Activated B cell treated with CpG ODN at 0.5 μM for 24 hours (primary cell): ENCODE results near the gene TTLL8. TPM values are rescaled to one million over a fixed set of nuclear protein-coding genes. Genes with fewer than 3 reads are reported as not detected.

Source experiments
- ATAC-seq: fragments of 200-7000 bp; cut with Tn5 transposase; one replicate; pipeline ENCODE4 v1.10.0; 2021; ENCODE audit warnings: low read depth, mild to moderate bottlenecking, moderate library complexity
- CTCF ChIA-PET: fragments of 350-600 bp; sonication (Branson Sonifier 250); formaldehyde crosslinking; loops from one replicate; lab custom pipeline; 2021; ENCODE audit warnings: antibody characterized with exemption; lab: Charles Lee
- POLR2A ChIA-PET: fragments of 350-600 bp; sonication (Branson Sonifier 250); formaldehyde crosslinking; loops from one replicate; lab custom pipeline; 2021; ENCODE audit warnings: antibody characterized with exemption; lab: Charles Lee
- DNase-seq: peaks from one replicate; pipeline ENCODE4 v3.0.0; 2022
- H3K27ac Mint-ChIP-seq: one replicate; pipeline ENCODE4 v1.8.0; 2020; ENCODE audit warnings: mixed read lengths
- H3K27me3 Mint-ChIP-seq: one replicate; pipeline ENCODE4 v1.8.0; 2021; ENCODE audit warnings: mixed read lengths
- H3K36me3 Mint-ChIP-seq: one replicate; pipeline ENCODE4 v1.8.0; 2021; ENCODE audit warnings: low read depth, mixed read lengths
- H3K4me1 Mint-ChIP-seq: one replicate; pipeline ENCODE4 v1.8.0; 2021; ENCODE audit warnings: mixed read lengths
- H3K4me3 Mint-ChIP-seq: one replicate; pipeline ENCODE4 v1.8.0; 2020; ENCODE audit warnings: mild to moderate bottlenecking, mixed read lengths
- H3K9me3 Mint-ChIP-seq: one replicate; pipeline ENCODE4 v1.8.0; 2020; ENCODE audit warnings: mixed read lengths
- CTCF ChIP-seq: fragments of 200-600 bp; IDR thresholded peaks from one replicate; pipeline ENCODE4 v1.8.0; 2022; ENCODE audit warnings: antibody characterized with exemption, mild to moderate bottlenecking
- intact Hi-C: fragments of 100-400 bp; cut with micrococcal nuclease; formaldehyde crosslinking; loops from one replicate; pipeline ENCODE4 v1.15.1; 2024
- total RNA-seq: library from RNA; stranded (reverse); gene quantifications from 2 replicates; pipeline ENCODE4 v1.2.3, GENCODE V29; 2022

TTLL8 gene
- total RNA-seq, 1 donor from 2014 or later = not detected

GRCh38 chr22:50031189-50032091 is 26.7 kb downstream of the TTLL8 start:
- no peaks in the 10 kb centered on the region for H3K36me3 Mint-ChIP-seq
- POLR2A ChIA-PET = interaction anchor here (0.8 to 1.7 kb wide), 11 partner anchors 13 to 160 kb away, joined by 3 to 7 read pairs (median 5); partner anchors contain the start of genes ALG12 and CRELD2
- TF ChIP-seq CTCF = no peak
- CTCF ChIA-PET = interaction anchor here (0.7 to 3.4 kb wide), 8 partner anchors 16 to 263 kb away, joined by 3 to 91 read pairs (median 4); no protein-coding TSS in a partner anchor
- no peak for DNase-seq
- peaks cover 7% of the 10 kb centered on the region for H3K27me3 Mint-ChIP-seq
- H3K4me1 Mint-ChIP-seq = peaks cover 7% of the 10 kb centered on the region
- no peak overlapping the region for H3K27ac Mint-ChIP-seq
- no peak overlapping the region for H3K4me3 Mint-ChIP-seq
- intact Hi-C loops = loop anchor here (2.0 to 10.0 kb wide), 4 partner anchors 21 to 207 kb away; partner anchors contain the start of gene BRD1
- no peaks in the 10 kb centered on the region for H3K9me3 Mint-ChIP-seq
- ATAC-seq = no peak

- H3K36me3 Mint-ChIP-seq = no peaks in the 10 kb centered on the region
- peaks cover 8% of the 10 kb centered on the region for H3K27me3 Mint-ChIP-seq
- intact Hi-C loops = loop anchor here (1.0 to 10.0 kb wide), 7 partner anchors 20 to 263 kb away; partner anchors contain the start of gene BRD1
- no peaks in the 10 kb centered on the region for H3K9me3 Mint-ChIP-seq
- no peak overlapping the region for H3K4me3 Mint-ChIP-seq
- peak; percentile 97 for ATAC-seq
- H3K4me1 Mint-ChIP-seq = peaks cover 7% of the 10 kb centered on the region
- peak; percentile 75 for TF ChIP-seq CTCF
- ChIA-PET CTCF (interaction anchor here (0.7 to 3.4 kb wide), 28 partner anchors 11 to 268 kb away, joined by 3 to 91 read pairs (median 4); no protein-coding TSS in a partner anchor), POLR2A (interaction anchor here (0.6 to 1.7 kb wide), 17 partner anchors 15 to 263 kb away, joined by 3 to 35 read pairs (median 6); partner anchors contain the start of gene IL17REL)
- no peak overlapping the region for H3K27ac Mint-ChIP-seq
- peak; percentile 77 for DNase-seq
These were observed 27.6 kb downstream of the TTLL8 start for GRCh38 chr22:50030297-50031188.

- POLR2A ChIA-PET = interaction anchor here (0.6 to 1.7 kb wide), 3 partner anchors 66 to 163 kb away, joined by 3 to 11 read pairs (median 5); no protein-coding TSS in a partner anchor
- Mint-ChIP-seq H3K9me3 (no peaks in the 10 kb centered on the region), H3K27ac (no peak overlapping the region), H3K4me1 (peaks cover 2% of the 10 kb centered on the region), H3K36me3 (no peaks in the 10 kb centered on the region), H3K27me3 (peaks cover 9% of the 10 kb centered on the region), H3K4me3 (no peak overlapping the region)
- intact Hi-C loops = no loop called here
- CTCF ChIA-PET = interaction anchor here (1.0 to 1.9 kb wide), 5 partner anchors 33 to 261 kb away, joined by 3 to 16 read pairs (median 5); no protein-coding TSS in a partner anchor
- no peak for TF ChIP-seq CTCF
- ATAC-seq (no peak), DNase-seq (no peak)
These were observed 30.2 kb downstream of the TTLL8 start for GRCh38 chr22:50027639-50028537.

DNA sequence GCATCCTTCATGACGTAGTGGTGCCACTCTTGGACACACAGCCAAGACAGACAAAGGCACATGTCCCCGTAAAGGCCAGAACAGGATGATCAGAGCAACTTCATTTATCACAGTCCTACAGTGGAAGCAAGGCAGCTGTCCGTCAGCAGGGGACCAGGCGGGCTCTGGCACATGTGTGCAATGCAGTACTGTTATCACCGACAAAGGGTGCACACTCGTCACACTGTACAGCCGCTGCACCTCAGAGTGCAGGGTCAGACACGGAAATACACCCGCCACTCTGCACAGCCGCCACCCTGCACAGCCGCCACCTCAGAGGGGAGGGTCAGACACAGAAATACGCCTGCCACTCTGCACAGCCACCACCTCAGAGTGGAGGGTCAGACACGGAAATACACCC is 32.1 kb downstream of the TTLL8 start:
- DNase-seq = no peak
- Mint-ChIP-seq H3K9me3 (no peaks in the 10 kb centered on the region), H3K27ac (no peak overlapping the region), H3K4me1 (peaks cover 2% of the 10 kb centered on the region), H3K36me3 (no peaks in the 10 kb centered on the region), H3K4me3 (no peak overlapping the region), H3K27me3 (peaks cover 6% of the 10 kb centered on the region)
- CTCF ChIA-PET = no interaction called here
- no peak for TF ChIP-seq CTCF
- intact Hi-C loops = no loop called here
- POLR2A ChIA-PET = no interaction called here
- ATAC-seq = no peak
